Stimulated activated effector memory CD8-positive, alpha-beta T cell treated with anti-CD3 and anti-CD28 coated beads, Interleukin-12 subunit alpha, Interleukin-12 subunit beta, amount 100 ng/mL, for 72 hours (primary cell): ENCODE results near the gene COMMD3.
A peak's percentile ranks its signal among the peaks of the same experiment; 100 is the strongest.

Source experiments
- ATAC-seq: fragments of 150-1000 bp; cut with Tn5 transposase; 2 replicates; pipeline ENCODE4 v1.10.0; 2021
- DNase-seq, 2 donors: peaks; one replicate each; pipeline ENCODE4 v3.0.0; 2021 to 2022; ENCODE audit warnings: low spot score in 2 of 2
- H3K27ac Mint-ChIP-seq: one replicate; pipeline ENCODE4 v1.8.0; 2022; ENCODE audit warnings: mild to moderate bottlenecking, mixed read lengths
- H3K36me3 Mint-ChIP-seq: one replicate; pipeline ENCODE4 v1.8.0; 2022; ENCODE audit warnings: mild to moderate bottlenecking, mixed read lengths
- H3K4me1 Mint-ChIP-seq: one replicate; pipeline ENCODE4 v1.8.0; 2022; ENCODE audit warnings: mixed read lengths
- H3K4me3 Mint-ChIP-seq: one replicate; pipeline ENCODE4 v1.8.0; 2022; ENCODE audit warnings: mild to moderate bottlenecking, mixed read lengths
- H3K9me3 Mint-ChIP-seq: one replicate; pipeline ENCODE4 v1.8.0; 2022; ENCODE audit warnings: mixed read lengths

The COMMD3 gene

GRCh38 chr10:22365644-22366434, 49.7 kb downstream of the COMMD3 start:
- no peak overlapping the region for H3K27ac Mint-ChIP-seq
- H3K4me1 Mint-ChIP-seq, result peaks cover 22% of the 10 kb centered on the region
- ATAC-seq (no peak), DNase-seq (no peak)
- H3K9me3 Mint-ChIP-seq, result no peaks in the 10 kb centered on the region
- no peak overlapping the region for H3K4me3 Mint-ChIP-seq
- no peaks in the 10 kb centered on the region for H3K36me3 Mint-ChIP-seq

- no peak for ATAC-seq
- H3K4me3 Mint-ChIP-seq, result no peak overlapping the region
- H3K4me1 Mint-ChIP-seq, result peaks cover 22% of the 10 kb centered on the region
- no peaks in the 10 kb centered on the region for H3K9me3 Mint-ChIP-seq
- H3K36me3 Mint-ChIP-seq, result no peaks in the 10 kb centered on the region
- no peak overlapping the region for H3K27ac Mint-ChIP-seq
- DNase-seq, result no peak
Observed at GRCh38 chr10:22366435-22366703, 50.2 kb downstream of the COMMD3 start.

GRCh38 chr10:22366771-22367170, 50.6 kb downstream of the COMMD3 start:
- ATAC-seq (no peak), DNase-seq (no peak)
- H3K9me3 Mint-ChIP-seq, result no peaks in the 10 kb centered on the region
- no peak overlapping the region for H3K4me3 Mint-ChIP-seq
- no peak overlapping the region for H3K27ac Mint-ChIP-seq
- peaks cover 22% of the 10 kb centered on the region for H3K4me1 Mint-ChIP-seq
- H3K36me3 Mint-ChIP-seq, result no peaks in the 10 kb centered on the region

GRCh38 chr10:22367471-22367870, 51.3 kb downstream of the COMMD3 start:
- Mint-ChIP-seq H3K27ac (peak overlapping the region; percentile 34), H3K36me3 (no peaks in the 10 kb centered on the region), H3K9me3 (no peaks in the 10 kb centered on the region), H3K4me1 (peaks cover 22% of the 10 kb centered on the region), H3K4me3 (no peak overlapping the region)
- DNase-seq (no peak), ATAC-seq (peak; percentile 89)

- Mint-ChIP-seq H3K4me3 (no peak overlapping the region), H3K36me3 (no peaks in the 10 kb centered on the region), H3K27ac (no peak overlapping the region), H3K4me1 (peaks cover 22% of the 10 kb centered on the region), H3K9me3 (no peaks in the 10 kb centered on the region)
- DNase-seq (no peak), ATAC-seq (no peak)
Observed at GRCh38 chr10:22368402-22368801, 52.2 kb downstream of the COMMD3 start.

GRCh38 chr10:22368981-22369380, 52.8 kb downstream of the COMMD3 start:
- no peak overlapping the region for H3K27ac Mint-ChIP-seq

GRCh38 chr10:22369434-22370072, 53.4 kb downstream of the COMMD3 start:
- peak; percentile 88 for ATAC-seq
- H3K4me3 Mint-ChIP-seq, result no peak overlapping the region
- no peak for DNase-seq
- no peaks in the 10 kb centered on the region for H3K9me3 Mint-ChIP-seq
- H3K27ac Mint-ChIP-seq, result no peak overlapping the region
- H3K4me1 Mint-ChIP-seq, result peaks cover 22% of the 10 kb centered on the region
- H3K36me3 Mint-ChIP-seq, result no peaks in the 10 kb centered on the region

More at GRCh38 chr10:22368981-22369380, 52.8 kb downstream of the COMMD3 start:
- H3K36me3 Mint-ChIP-seq, result no peaks in the 10 kb centered on the region
- DNase-seq (no peak), ATAC-seq (no peak)
- no peak overlapping the region for H3K4me3 Mint-ChIP-seq
- H3K9me3 Mint-ChIP-seq, result no peaks in the 10 kb centered on the region
- peaks cover 22% of the 10 kb centered on the region for H3K4me1 Mint-ChIP-seq
